Measurements from ENCODE around the gene MRAS. TPM values are rescaled to one million over a fixed set of nuclear protein-coding genes. Genes with fewer than 3 reads are reported as not detected.

Gene MRAS
- total and polyA plus RNA-seq, 2 of the 13 experiments (the other 11 are each of a cell fraction or from before 2014, with no cell fraction given) = 8.8 to 36.2 TPM

- TF ChIP-seq AHDC1 (CRISPR knock-in tag; IDR thresholded peaks at IDR 0.05; ENCODE audit: borderline replicate concordance) (no peak), ZNF276 (CRISPR knock-in tag; IDR thresholded peaks at IDR 0.05; ENCODE audit: low read depth) (peak; percentile 95), ZBTB2 (CRISPR knock-in tag; IDR thresholded peaks at IDR 0.05; ENCODE audit: low read depth) (0 out of 2 replicates have a peak, but pooled peaks have one; percentile 45), ZNF629 (CRISPR knock-in tag; conservative IDR thresholded peaks at IDR 0.05) (peak; percentile 48), ZBTB44 (CRISPR knock-in tag; IDR thresholded peaks at IDR 0.05) (no peak), HDAC6 (IDR thresholded peaks at IDR 0.05; ENCODE audit: low read depth, low read length) (no peak), THAP9 (CRISPR knock-in tag; IDR thresholded peaks at IDR 0.05; ENCODE audit: borderline replicate concordance) (peak; percentile 76), CBX2 (IDR thresholded peaks at IDR 0.05; ENCODE audit: low read depth, low read length) (no peak), CBX2 (CRISPR knock-in tag; IDR thresholded peaks at IDR 0.05; ENCODE audit: low read depth) (no peak), PAWR (CRISPR knock-in tag; IDR thresholded peaks at IDR 0.05; ENCODE audit: borderline replicate concordance) (0 out of 2 replicates have a peak, but pooled peaks have one; percentile 76), SRF (IDR thresholded peaks at IDR 0.05; ENCODE audit: low read depth, low read length) (no peak), ZNF530 (CRISPR knock-in tag; IDR thresholded peaks at IDR 0.05; ENCODE audit: low read depth) (peak; percentile 77), CCAR2 (optimal IDR thresholded peaks at IDR 0.05; ENCODE audit: low read depth, low read length) (no peak), NCOA2 (CRISPR knock-in tag; IDR thresholded peaks at IDR 0.05) (peak; percentile 44; the same call in 1 of the 2 replicates), TOPORS (CRISPR knock-in tag; IDR thresholded peaks at IDR 0.05) (peak; percentile 90)
These were observed 86.0 kb downstream of the MRAS start, which contains the start of gene ESYT3 (continued) for GRCh38 chr3:138434276-138434874.
